Endodermal cell (in vitro differentiated cells): ENCODE data around the gene AGO3. TPM values are rescaled to one million over a fixed set of nuclear protein-coding genes. Genes with fewer than 3 reads are reported as not detected.

Source experiments
- DNase-seq: peaks from one replicate; pipeline ENCODE4 v3.0.0-alpha.2; 2017
- H3K27ac ChIP-seq: 2 replicates; pipeline ENCODE4 v1.5.1; 2013; ENCODE audit warnings: mild to moderate bottlenecking, low read depth, low read length, moderate library complexity
- H3K27me3 ChIP-seq: 2 replicates; pipeline ENCODE4 v1.6.1; 2013; ENCODE audit warnings: mild to moderate bottlenecking, low read length, moderate library complexity; ENCODE audit not compliant: insufficient read depth, control insufficient read depth, poor library complexity, severe bottlenecking
- H3K36me3 ChIP-seq: 2 replicates; pipeline ENCODE4 v1.7.0; 2013; ENCODE audit warnings: mild to moderate bottlenecking, low read length, moderate library complexity; ENCODE audit not compliant: control insufficient read depth, insufficient read depth
- H3K4me1 ChIP-seq: one replicate; pipeline ENCODE4 v1.7.0; 2013; ENCODE audit warnings: low read length; ENCODE audit not compliant: control insufficient read depth, insufficient read depth
- H3K4me3 ChIP-seq: 2 replicates; pipeline ENCODE4 v1.5.1; 2013; ENCODE audit warnings: mild to moderate bottlenecking, low read length, moderate library complexity
- H3K9ac ChIP-seq: 2 replicates; pipeline ENCODE4 v1.6.1; 2013; ENCODE audit warnings: mild to moderate bottlenecking, low read length, moderate library complexity; ENCODE audit not compliant: poor library complexity, severe bottlenecking; ENCODE audit errors: extremely low read depth
- H3K9me3 ChIP-seq: 2 replicates; pipeline ENCODE4 v1.6.1; 2013; ENCODE audit warnings: mild to moderate bottlenecking, low read length, moderate library complexity; ENCODE audit not compliant: control insufficient read depth
- H3K27ac Mint-ChIP-seq: 2 replicates; pipeline ENCODE4 v1.8.0; 2020; ENCODE audit warnings: mixed read lengths
- H3K27me3 Mint-ChIP-seq: 2 replicates; pipeline ENCODE4 v1.8.0; 2021; ENCODE audit warnings: mild to moderate bottlenecking, mixed read lengths; ENCODE audit not compliant: insufficient read depth
- H3K36me3 Mint-ChIP-seq: 2 replicates; pipeline ENCODE4 v1.8.0; 2020; ENCODE audit warnings: low read depth, mixed read lengths
- H3K4me1 Mint-ChIP-seq: 2 replicates; pipeline ENCODE4 v1.8.0; 2020; ENCODE audit warnings: mixed read lengths
- H3K4me3 Mint-ChIP-seq: 2 replicates; pipeline ENCODE4 v1.8.0; 2020; ENCODE audit warnings: mild to moderate bottlenecking, moderate library complexity, mixed read lengths
- H3K9me3 Mint-ChIP-seq: 2 replicates; pipeline ENCODE4 v1.8.0; 2020; ENCODE audit warnings: mild to moderate bottlenecking, mixed read lengths
- WGBS, 2 experiments: methylation state at CpG; one replicate each; pipeline versions ENCODE4 v1.1.5 to v1.1.7; 2013; ENCODE audit warnings: missing lambda C conversion rate in 2 of 2, mixed read lengths in 1 of 2; ENCODE audit not compliant: insufficient coverage in 1 of 2, insufficient read length in 1 of 2; 5-methylcytosine and 5-hydroxymethylcytosine counted together
- total RNA-seq, 2 donors: library from RNA; stranded (reverse); fragmentation: NEBNext Ultra II Directional in 1 of 2; extraction: Animal tissue kit (Norgen Biotek cat#: 25700) in 1 of 2; gene quantifications; 2 replicates in 1 of 2; 3 replicates in 1 of 2; pipeline ENCODE4 v1.2.1, GENCODE V29; 2021
- TF ChIP-seq, protein P1 (sequence below): fragments of 200-600 bp; sonication (generic); conservative IDR thresholded peaks from 2 replicates; pipeline ENCODE4 v1.5.0; 2021; ENCODE audit warnings: antibody characterized with exemption, mild to moderate bottlenecking

The AGO3 gene
- total RNA-seq, 2 donors from 2014 or later, result 32.8 to 39.8 TPM

GRCh38 chr1:36085686-36086526 lies 155.0 kb downstream of the AGO3 start:
- Histone ChIP-seq H3K36me3 (peaks cover 6% of the 10 kb centered on the region), H3K9me3 (no peaks in the 10 kb centered on the region), H3K9ac (no peak overlapping the region), H3K4me1 (no peaks in the 10 kb centered on the region), H3K4me3 (no peak overlapping the region), H3K27ac (no peak overlapping the region), H3K27me3 (no peaks in the 10 kb centered on the region)
- Mint-ChIP-seq H3K27ac (no peak overlapping the region), H3K9me3 (no peaks in the 10 kb centered on the region), H3K4me1 (peaks cover 11% of the 10 kb centered on the region), H3K36me3 (peaks cover 4% of the 10 kb centered on the region), H3K27me3 (peaks cover 16% of the 10 kb centered on the region), H3K4me3 (no peak overlapping the region)
- 93 to 95% methylated on average over 16 to 29 of the region's 29 CpGs for WGBS, 2 experiments
- TF ChIP-seq, protein P1, sequence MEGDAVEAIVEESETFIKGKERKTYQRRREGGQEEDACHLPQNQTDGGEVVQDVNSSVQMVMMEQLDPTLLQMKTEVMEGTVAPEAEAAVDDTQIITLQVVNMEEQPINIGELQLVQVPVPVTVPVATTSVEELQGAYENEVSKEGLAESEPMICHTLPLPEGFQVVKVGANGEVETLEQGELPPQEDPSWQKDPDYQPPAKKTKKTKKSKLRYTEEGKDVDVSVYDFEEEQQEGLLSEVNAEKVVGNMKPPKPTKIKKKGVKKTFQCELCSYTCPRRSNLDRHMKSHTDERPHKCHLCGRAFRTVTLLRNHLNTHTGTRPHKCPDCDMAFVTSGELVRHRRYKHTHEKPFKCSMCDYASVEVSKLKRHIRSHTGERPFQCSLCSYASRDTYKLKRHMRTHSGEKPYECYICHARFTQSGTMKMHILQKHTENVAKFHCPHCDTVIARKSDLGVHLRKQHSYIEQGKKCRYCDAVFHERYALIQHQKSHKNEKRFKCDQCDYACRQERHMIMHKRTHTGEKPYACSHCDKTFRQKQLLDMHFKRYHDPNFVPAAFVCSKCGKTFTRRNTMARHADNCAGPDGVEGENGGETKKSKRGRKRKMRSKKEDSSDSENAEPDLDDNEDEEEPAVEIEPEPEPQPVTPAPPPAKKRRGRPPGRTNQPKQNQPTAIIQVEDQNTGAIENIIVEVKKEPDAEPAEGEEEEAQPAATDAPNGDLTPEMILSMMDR, result no peak
- DNase-seq, result no peak

DNA sequence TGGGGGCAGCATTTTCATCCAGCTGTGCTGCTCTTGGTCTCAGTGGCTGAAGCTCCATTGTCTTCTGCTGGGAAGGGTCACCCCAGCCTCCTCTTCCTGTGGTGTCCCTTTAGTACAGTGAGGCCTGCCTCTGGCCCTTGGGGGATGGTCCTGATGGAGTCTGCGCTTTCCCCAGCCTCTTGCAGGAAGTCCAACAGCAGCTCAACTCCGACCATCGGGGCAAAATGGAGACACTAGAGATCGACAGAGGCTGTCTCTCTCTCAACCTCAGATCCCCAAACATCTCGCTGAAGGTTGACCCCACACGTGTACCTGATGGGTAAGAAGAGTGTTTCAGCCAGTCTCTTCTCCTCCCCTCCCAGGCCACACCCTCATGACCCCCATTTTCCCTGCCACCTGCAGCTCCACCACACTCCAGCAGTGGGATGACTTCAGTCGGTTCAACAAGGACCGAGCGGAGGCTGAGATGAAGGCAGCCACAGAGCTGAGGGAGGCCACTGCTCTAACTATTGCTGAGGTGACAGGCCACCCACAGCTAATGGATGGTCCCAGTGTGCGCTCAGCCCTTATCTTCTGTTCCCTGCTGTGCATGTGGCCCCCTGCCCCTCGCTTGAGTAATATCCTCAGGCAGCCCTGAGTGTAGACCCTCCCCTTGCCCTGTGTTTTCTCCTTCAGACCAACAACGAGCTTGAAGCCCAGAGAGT lies 155.8 kb downstream of the AGO3 start:
- Mint-ChIP-seq H3K9me3 (no peaks in the 10 kb centered on the region), H3K36me3 (peaks cover 6% of the 10 kb centered on the region), H3K27ac (no peak overlapping the region), H3K4me1 (peaks cover 11% of the 10 kb centered on the region), H3K27me3 (peaks cover 13% of the 10 kb centered on the region), H3K4me3 (no peak overlapping the region)
- no peak overlapping the region for H3K4me3 ChIP-seq
- no peaks in the 10 kb centered on the region for H3K27me3 ChIP-seq
- DNase-seq, result no peak
- peaks cover 14% of the 10 kb centered on the region for H3K36me3 ChIP-seq
- no peaks in the 10 kb centered on the region for H3K4me1 ChIP-seq
- TF ChIP-seq, protein P1, result no peak
- WGBS, 2 experiments, result 85 to 96% methylated on average over 9 to 12 of the region's 12 CpGs
- no peaks in the 10 kb centered on the region for H3K9me3 ChIP-seq
- H3K27ac ChIP-seq, result no peak overlapping the region
- no peak overlapping the region for H3K9ac ChIP-seq

DNA sequence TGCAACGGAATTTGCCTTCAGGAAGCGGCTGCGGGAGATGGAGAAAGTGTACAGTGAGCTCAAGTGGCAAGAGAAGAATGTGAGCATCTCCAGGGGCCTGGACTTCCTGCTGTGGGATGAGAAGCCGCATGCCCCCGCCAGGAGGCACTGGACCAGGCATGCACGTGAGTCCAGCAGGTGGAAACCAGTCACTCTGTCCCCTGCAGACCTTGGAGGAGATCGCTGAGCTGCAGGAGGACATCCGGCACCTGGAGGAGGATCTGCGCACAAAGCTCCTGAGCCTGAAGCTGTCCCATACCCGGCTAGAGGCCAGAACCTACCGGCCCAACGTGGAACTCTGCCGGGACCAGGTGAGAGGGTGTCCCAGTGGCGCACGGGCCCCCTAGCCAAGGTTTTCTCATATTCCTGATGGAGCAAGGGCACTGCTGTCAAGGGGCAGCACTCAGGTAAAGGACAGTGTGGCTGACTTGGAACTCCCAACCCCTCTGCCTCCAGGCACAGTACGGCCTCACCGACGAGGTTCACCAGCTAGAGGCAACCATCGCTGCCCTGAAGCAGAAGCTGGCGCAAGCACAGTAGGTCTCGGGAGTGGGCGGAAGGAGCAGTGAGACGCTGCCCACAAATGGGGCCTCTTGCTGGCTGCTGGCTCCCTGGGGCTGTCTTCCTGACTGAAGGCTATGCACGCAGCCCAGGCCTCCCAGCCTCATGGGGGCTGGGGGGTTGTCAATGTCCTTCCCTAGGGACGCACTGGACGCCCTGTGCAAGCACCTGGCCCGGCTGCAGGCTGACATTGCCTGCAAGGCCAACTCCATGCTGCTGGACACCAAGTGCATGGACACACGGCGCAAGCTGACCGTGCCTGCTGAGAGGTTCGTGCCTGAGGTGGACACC lies 156.6 kb downstream of the AGO3 start:
- DNase-seq, result peak; percentile 58
- H3K27ac ChIP-seq, result no peak overlapping the region
- WGBS, 2 experiments, result 91 to 93% methylated on average over 20 to 31 of the region's 31 CpGs

More for the DNA sequence above, 156.6 kb downstream of the AGO3 start:
- Histone ChIP-seq H3K27me3 (no peaks in the 10 kb centered on the region), H3K4me1 (no peaks in the 10 kb centered on the region), H3K9ac (no peak overlapping the region), H3K36me3 (peaks cover 22% of the 10 kb centered on the region), H3K4me3 (no peak overlapping the region), H3K9me3 (no peaks in the 10 kb centered on the region)
- Mint-ChIP-seq H3K4me3 (no peak overlapping the region), H3K36me3 (peaks cover 10% of the 10 kb centered on the region), H3K27me3 (peaks cover 9% of the 10 kb centered on the region), H3K9me3 (no peaks in the 10 kb centered on the region), H3K4me1 (peaks cover 11% of the 10 kb centered on the region), H3K27ac (no peak overlapping the region)
- TF ChIP-seq, protein P1, result peak; percentile 27
